ENCODE results near the gene GDF10. TPM values are rescaled to one million over a fixed set of nuclear protein-coding genes. Genes with fewer than 3 reads are reported as not detected.
A peak's percentile ranks its signal among the peaks of the same experiment; 100 is the strongest.

GDF10 gene
- polyA plus RNA-seq, 4 donors, result 0.63 to 1.6 TPM; not detected in 2

DNA sequence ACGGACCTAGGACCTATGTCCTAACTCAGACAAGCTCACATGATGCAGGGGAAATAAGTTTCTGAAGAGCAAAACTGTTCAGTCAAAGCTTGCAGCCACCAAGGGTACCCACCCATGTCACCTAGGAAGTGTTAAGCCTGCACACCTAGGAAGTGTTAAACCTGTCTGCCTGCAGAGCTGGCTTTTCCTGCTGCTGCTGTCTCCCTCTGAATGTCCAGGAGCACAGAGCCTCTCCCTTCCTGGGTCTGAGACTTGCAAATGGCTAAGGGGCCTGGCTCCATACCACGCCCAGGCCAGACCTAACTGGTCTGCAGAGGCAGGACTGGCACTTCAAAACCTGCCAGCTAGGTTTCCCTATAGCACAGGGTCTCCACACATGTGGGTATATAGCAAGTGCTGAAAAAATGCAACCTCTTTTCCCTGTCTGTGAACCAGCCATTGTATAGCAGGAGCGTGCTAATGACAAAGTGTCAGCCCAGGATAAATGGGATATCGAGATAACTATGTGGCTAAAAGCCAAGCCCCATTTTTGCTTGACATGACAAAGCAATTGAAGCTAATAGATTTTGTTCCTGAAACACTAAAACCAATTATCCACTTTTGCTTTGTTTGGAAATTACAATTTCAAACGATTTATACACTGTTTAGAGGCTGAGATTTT is 23.8 kb downstream of the GDF10 start:
- no peak for FAIRE-seq

DNA sequence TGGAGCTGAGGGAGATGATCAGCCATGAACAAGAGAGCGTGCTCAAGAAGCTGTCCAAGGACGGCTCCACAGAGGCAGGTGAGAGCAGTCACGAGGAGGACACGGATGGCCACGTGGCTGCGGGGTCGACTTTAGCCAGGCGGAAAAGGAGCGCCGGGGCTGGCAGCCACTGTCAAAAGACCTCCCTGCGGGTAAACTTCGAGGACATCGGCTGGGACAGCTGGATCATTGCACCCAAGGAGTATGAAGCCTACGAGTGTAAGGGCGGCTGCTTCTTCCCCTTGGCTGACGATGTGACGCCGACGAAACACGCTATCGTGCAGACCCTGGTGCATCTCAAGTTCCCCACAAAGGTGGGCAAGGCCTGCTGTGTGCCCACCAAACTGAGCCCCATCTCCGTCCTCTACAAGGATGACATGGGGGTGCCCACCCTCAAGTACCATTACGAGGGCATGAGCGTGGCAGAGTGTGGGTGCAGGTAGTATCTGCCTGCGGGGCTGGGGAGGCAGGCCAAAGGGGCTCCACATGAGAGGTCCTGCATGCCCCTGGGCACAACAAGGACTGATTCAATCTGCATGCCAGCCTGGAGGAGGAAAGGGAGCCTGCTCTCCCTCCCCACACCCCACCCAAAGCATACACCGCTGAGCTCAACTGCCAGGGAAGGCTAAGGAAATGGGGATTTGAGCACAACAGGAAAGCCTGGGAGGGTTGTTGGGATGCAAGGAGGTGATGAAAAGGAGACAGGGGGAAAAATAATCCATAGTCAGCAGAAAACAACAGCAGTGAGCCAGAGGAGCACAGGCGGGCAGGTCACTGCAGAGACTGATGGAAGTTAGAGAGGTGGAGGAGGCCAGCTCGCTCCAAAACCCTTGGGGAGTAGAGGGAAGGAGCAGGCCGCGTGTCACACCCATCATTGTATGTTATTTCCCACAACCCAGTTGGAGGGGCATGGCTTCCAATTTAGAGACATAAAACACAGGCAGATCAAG is 25.6 kb downstream of the GDF10 start:
- DNase-seq (no peak), FAIRE-seq (no peak)

More for the DNA sequence above, 23.8 kb downstream of the GDF10 start:
- H3K27me3 ChIP-seq (ENCODE audit: control insufficient read depth in 3 of 3, insufficient read depth in 3 of 3, low read length in 3 of 3), result peaks cover 0 to 19% (median 0%) of the 10 kb centered on the region in 3 donors
- no peak overlapping the region for H3K27ac ChIP-seq (ENCODE audit: low read depth in 1 of 3, low read length in 2 of 3)
- H3K4me1 ChIP-seq (ENCODE audit: control insufficient read depth in 3 of 3, insufficient read depth in 2 of 3, low read depth in 1 of 3, low read length in 2 of 3), result no peaks in the 10 kb centered on the region
- WGBS, 3 donors, result 42 to 52% (median 48%) methylated on average over 5 of the region's 5 CpGs
- no peak for DNase-seq
- no peaks in the 10 kb centered on the region for H3K9me3 ChIP-seq (ENCODE audit: control insufficient read depth in 2 of 2, insufficient read depth in 1 of 2, low read depth in 1 of 2, low read length in 1 of 2)
- H3K4me3 ChIP-seq (ENCODE audit: low read depth in 1 of 3, low read length in 3 of 3), result no peak overlapping the region
- H3K36me3 ChIP-seq (ENCODE audit: control insufficient read depth in 3 of 3, insufficient read depth in 2 of 3, low read depth in 1 of 3, low read length in 3 of 3), result no peaks in the 10 kb centered on the region

DNA sequence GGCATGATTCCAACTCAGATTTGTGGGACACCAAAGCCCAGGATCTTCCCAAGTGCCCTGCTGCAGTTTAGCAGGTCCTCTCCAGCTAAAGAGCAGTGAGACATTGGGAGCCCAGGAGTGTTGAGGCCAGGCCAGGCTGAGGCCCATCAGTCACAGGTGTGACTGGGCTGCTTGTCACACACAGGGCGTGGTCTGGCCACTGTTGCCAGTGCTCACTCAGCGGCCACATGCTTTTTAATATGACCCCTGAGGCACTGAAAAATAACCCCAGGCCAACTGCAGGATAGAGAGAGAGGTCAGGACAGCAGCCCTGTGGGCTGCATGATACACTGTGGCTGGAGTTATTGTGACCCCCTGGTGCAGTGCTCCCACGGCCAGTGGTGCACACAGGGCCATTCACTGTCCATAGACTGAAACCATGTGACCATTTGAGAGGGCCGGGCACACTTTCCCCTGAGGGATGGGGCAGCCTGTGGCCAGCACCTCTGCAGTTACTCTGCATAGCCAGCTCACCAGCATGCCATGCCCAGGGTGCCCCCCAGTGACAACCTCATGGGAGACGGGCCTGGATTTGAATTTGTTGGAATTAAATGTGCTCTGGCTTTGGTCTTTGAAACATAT is 26.4 kb downstream of the GDF10 start:
- Histone ChIP-seq H3K9me3 (ENCODE audit: control insufficient read depth in 2 of 2, insufficient read depth in 1 of 2, low read depth in 1 of 2, low read length in 1 of 2) (no peaks in the 10 kb centered on the region), H3K4me1 (ENCODE audit: control insufficient read depth in 3 of 3, insufficient read depth in 2 of 3, low read depth in 1 of 3, low read length in 2 of 3) (peaks cover 0 to 9% (median 7%) of the 10 kb centered on the region in 3 donors), H3K27me3 (ENCODE audit: control insufficient read depth in 3 of 3, insufficient read depth in 3 of 3, low read length in 3 of 3) (peaks cover 0 to 12% (median 0%) of the 10 kb centered on the region in 3 donors), H3K4me3 (ENCODE audit: low read depth in 1 of 3, low read length in 3 of 3) (no peak overlapping the region), H3K36me3 (ENCODE audit: control insufficient read depth in 3 of 3, insufficient read depth in 2 of 3, low read depth in 1 of 3, low read length in 3 of 3) (no peaks in the 10 kb centered on the region), H3K27ac (ENCODE audit: low read depth in 1 of 3, low read length in 2 of 3) (no peak overlapping the region)
- DNase-seq, result peak in 1 of 2 donors; percentile 32
- no peak for FAIRE-seq
- 60 to 72% (median 68%) methylated on average over 5 of the region's 5 CpGs for WGBS, 3 donors

More for the DNA sequence above, 25.6 kb downstream of the GDF10 start:
- H3K27me3 ChIP-seq (ENCODE audit: control insufficient read depth in 3 of 3, insufficient read depth in 3 of 3, low read length in 3 of 3), result peaks cover 0 to 19% (median 0%) of the 10 kb centered on the region in 3 donors
- no peak overlapping the region for H3K4me3 ChIP-seq (ENCODE audit: low read depth in 1 of 3, low read length in 3 of 3)
- H3K4me1 ChIP-seq (ENCODE audit: control insufficient read depth in 3 of 3, insufficient read depth in 2 of 3, low read depth in 1 of 3, low read length in 2 of 3), result peaks cover 0 to 9% (median 3%) of the 10 kb centered on the region in 3 donors
- no peak overlapping the region for H3K27ac ChIP-seq (ENCODE audit: low read depth in 1 of 3, low read length in 2 of 3)
- H3K36me3 ChIP-seq (ENCODE audit: control insufficient read depth in 3 of 3, insufficient read depth in 2 of 3, low read depth in 1 of 3, low read length in 3 of 3), result no peaks in the 10 kb centered on the region
- no peaks in the 10 kb centered on the region for H3K9me3 ChIP-seq (ENCODE audit: control insufficient read depth in 2 of 2, insufficient read depth in 1 of 2, low read depth in 1 of 2, low read length in 1 of 2)
- 93 to 94% (median 94%) methylated on average over 30 of the region's 30 CpGs for WGBS, 3 donors

GRCh38 chr10:47326927-47327330 is 26.9 kb downstream of the GDF10 start:
- FAIRE-seq, result no peak
- WGBS, 3 donors, result 57 to 74% (median 72%) methylated on average over 11 of the region's 11 CpGs

GRCh38 chr10:47329855-47330254 is 29.9 kb downstream of the GDF10 start:
- Histone ChIP-seq H3K4me3 (ENCODE audit: low read depth in 1 of 3, low read length in 3 of 3) (no peak overlapping the region), H3K36me3 (ENCODE audit: control insufficient read depth in 3 of 3, insufficient read depth in 2 of 3, low read depth in 1 of 3, low read length in 3 of 3) (no peaks in the 10 kb centered on the region), H3K27ac (ENCODE audit: low read depth in 1 of 3, low read length in 2 of 3) (peak overlapping the region in 1 of 3 donors; percentile 41), H3K4me1 (ENCODE audit: control insufficient read depth in 3 of 3, insufficient read depth in 2 of 3, low read depth in 1 of 3, low read length in 2 of 3) (peaks cover 0 to 9% (median 7%) of the 10 kb centered on the region in 3 donors), H3K27me3 (ENCODE audit: control insufficient read depth in 3 of 3, insufficient read depth in 3 of 3, low read length in 3 of 3) (peaks cover 0 to 3% (median 0%) of the 10 kb centered on the region in 3 donors), H3K9me3 (ENCODE audit: control insufficient read depth in 2 of 2, insufficient read depth in 1 of 2, low read depth in 1 of 2, low read length in 1 of 2) (no peaks in the 10 kb centered on the region)
- 76 to 93% (median 84%) methylated on average over 4 of the region's 4 CpGs for WGBS, 3 donors
- DNase-seq, result no peak
- no peak for FAIRE-seq

More at GRCh38 chr10:47326927-47327330, 26.9 kb downstream of the GDF10 start:
- H3K9me3 ChIP-seq (ENCODE audit: control insufficient read depth in 2 of 2, insufficient read depth in 1 of 2, low read depth in 1 of 2, low read length in 1 of 2), result no peaks in the 10 kb centered on the region
- DNase-seq, result peak in 1 of 2 donors; percentile 18
- H3K27me3 ChIP-seq (ENCODE audit: control insufficient read depth in 3 of 3, insufficient read depth in 3 of 3, low read length in 3 of 3), result peaks cover 0 to 9% (median 0%) of the 10 kb centered on the region in 3 donors
- no peak overlapping the region for H3K4me3 ChIP-seq (ENCODE audit: low read depth in 1 of 3, low read length in 3 of 3)
- H3K36me3 ChIP-seq (ENCODE audit: control insufficient read depth in 3 of 3, insufficient read depth in 2 of 3, low read depth in 1 of 3, low read length in 3 of 3), result no peaks in the 10 kb centered on the region
- no peak overlapping the region for H3K27ac ChIP-seq (ENCODE audit: low read depth in 1 of 3, low read length in 2 of 3)
- H3K4me1 ChIP-seq (ENCODE audit: control insufficient read depth in 3 of 3, insufficient read depth in 2 of 3, low read depth in 1 of 3, low read length in 2 of 3), result peaks cover 0 to 9% (median 7%) of the 10 kb centered on the region in 3 donors

DNA sequence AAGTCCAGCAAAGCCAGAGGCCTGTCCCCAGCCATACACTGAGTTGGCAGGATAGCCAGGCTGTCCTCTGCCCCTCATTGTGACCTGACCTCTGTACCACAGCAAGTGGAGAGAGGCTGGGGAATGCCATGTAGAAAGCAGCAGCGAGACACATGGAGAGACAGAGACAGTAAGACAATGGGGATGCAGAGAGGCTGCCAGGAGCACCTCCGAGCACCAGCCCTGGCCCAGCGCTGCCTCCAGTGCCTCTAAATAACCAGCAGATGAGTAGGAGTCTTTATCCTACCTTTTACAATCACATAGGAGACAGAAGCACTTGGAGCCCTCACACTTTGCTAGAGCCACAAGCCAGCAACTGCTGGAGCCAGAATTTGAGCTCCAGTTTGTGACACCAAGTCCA is 30.4 kb downstream of the GDF10 start:
- Histone ChIP-seq H3K4me1 (ENCODE audit: control insufficient read depth in 3 of 3, insufficient read depth in 2 of 3, low read depth in 1 of 3, low read length in 2 of 3) (peaks cover 0 to 9% (median 7%) of the 10 kb centered on the region in 3 donors), H3K27me3 (ENCODE audit: control insufficient read depth in 3 of 3, insufficient read depth in 3 of 3, low read length in 3 of 3) (peaks cover 0 to 3% (median 0%) of the 10 kb centered on the region in 3 donors), H3K9me3 (ENCODE audit: control insufficient read depth in 2 of 2, insufficient read depth in 1 of 2, low read depth in 1 of 2, low read length in 1 of 2) (no peaks in the 10 kb centered on the region), H3K4me3 (ENCODE audit: low read depth in 1 of 3, low read length in 3 of 3) (no peak overlapping the region), H3K36me3 (ENCODE audit: control insufficient read depth in 3 of 3, insufficient read depth in 2 of 3, low read depth in 1 of 3, low read length in 3 of 3) (no peaks in the 10 kb centered on the region), H3K27ac (ENCODE audit: low read depth in 1 of 3, low read length in 2 of 3) (peak overlapping the region in 1 of 3 donors; percentile 22)
- FAIRE-seq (no peak), DNase-seq (no peak)
- 28 to 75% (median 46%) methylated on average over 3 of the region's 3 CpGs for WGBS, 3 donors

DNA sequence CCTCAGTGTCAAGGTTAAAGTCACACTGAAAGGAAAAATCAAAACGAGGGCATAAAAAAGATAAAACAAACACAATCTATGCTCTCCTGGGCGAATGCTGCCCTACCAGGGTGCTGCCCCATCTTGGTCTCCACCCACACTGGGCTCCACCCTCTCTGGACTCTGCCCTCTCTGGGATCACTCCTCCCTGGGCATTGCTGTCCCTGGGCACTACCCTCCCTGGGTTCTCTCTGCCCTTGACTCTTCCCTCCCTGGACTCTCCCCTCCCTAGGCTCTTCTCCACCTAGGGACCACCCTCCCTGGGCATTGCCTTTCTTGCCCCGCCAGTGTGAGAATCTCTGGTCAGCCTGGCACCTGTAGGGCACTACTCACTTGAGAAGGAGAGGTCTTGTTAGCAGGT is 30.8 kb downstream of the GDF10 start:
- Histone ChIP-seq H3K4me3 (ENCODE audit: low read depth in 1 of 3, low read length in 3 of 3) (no peak overlapping the region), H3K36me3 (ENCODE audit: control insufficient read depth in 3 of 3, insufficient read depth in 2 of 3, low read depth in 1 of 3, low read length in 3 of 3) (no peaks in the 10 kb centered on the region), H3K27ac (ENCODE audit: low read depth in 1 of 3, low read length in 2 of 3) (peak overlapping the region in 1 of 3 donors; percentile 28), H3K9me3 (ENCODE audit: control insufficient read depth in 2 of 2, insufficient read depth in 1 of 2, low read depth in 1 of 2, low read length in 1 of 2) (no peaks in the 10 kb centered on the region), H3K27me3 (ENCODE audit: control insufficient read depth in 3 of 3, insufficient read depth in 3 of 3, low read length in 3 of 3) (peaks cover 0 to 4% (median 0%) of the 10 kb centered on the region in 3 donors), H3K4me1 (ENCODE audit: control insufficient read depth in 3 of 3, insufficient read depth in 2 of 3, low read depth in 1 of 3, low read length in 2 of 3) (peaks cover 0 to 9% (median 7%) of the 10 kb centered on the region in 3 donors)
- 20 to 56% (median 21%) methylated on average over 3 of the region's 3 CpGs for WGBS, 3 donors
- DNase-seq (peak; percentile 70 to 96), FAIRE-seq (no peak)

DNA sequence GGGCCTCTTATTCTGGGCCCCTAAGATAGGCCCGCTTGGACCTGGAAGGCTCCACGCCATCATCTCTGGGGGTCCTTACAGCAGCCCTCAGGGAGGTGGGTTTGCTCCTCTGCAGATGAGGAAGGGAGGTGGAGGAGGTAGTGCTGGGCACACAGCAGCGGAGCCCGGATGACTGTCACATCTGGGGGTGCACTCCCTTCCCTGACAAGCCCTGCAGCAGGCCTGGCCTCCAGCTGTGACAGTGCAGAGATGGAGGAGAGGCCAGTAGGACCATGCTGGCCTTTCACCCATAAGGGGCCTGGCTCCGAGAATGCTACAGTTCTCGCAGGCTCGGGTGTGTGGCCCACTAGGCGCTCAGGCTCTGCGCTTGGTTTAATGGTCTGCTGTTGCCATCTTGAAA is 31.5 kb downstream of the GDF10 start:
- H3K27me3 ChIP-seq (ENCODE audit: control insufficient read depth in 3 of 3, insufficient read depth in 3 of 3, low read length in 3 of 3), result peaks cover 0 to 4% (median 0%) of the 10 kb centered on the region in 3 donors
- H3K4me1 ChIP-seq (ENCODE audit: control insufficient read depth in 3 of 3, insufficient read depth in 2 of 3, low read depth in 1 of 3, low read length in 2 of 3), result peaks cover 0 to 9% (median 7%) of the 10 kb centered on the region in 3 donors
- FAIRE-seq, result no peak
- H3K27ac ChIP-seq (ENCODE audit: low read depth in 1 of 3, low read length in 2 of 3), result peak overlapping the region in 1 of 3 donors; percentile 28
- no peak for DNase-seq
- H3K4me3 ChIP-seq (ENCODE audit: low read depth in 1 of 3, low read length in 3 of 3), result no peak overlapping the region
- H3K36me3 ChIP-seq (ENCODE audit: control insufficient read depth in 3 of 3, insufficient read depth in 2 of 3, low read depth in 1 of 3, low read length in 3 of 3), result no peaks in the 10 kb centered on the region
- no peaks in the 10 kb centered on the region for H3K9me3 ChIP-seq (ENCODE audit: control insufficient read depth in 2 of 2, insufficient read depth in 1 of 2, low read depth in 1 of 2, low read length in 1 of 2)
- WGBS, 3 donors, result 93 to 96% (median 94%) methylated on average over 9 of the region's 9 CpGs

Measured in small intestine (tissue), 7 donors.